HG03575 (cell line): ENCODE data around the gene ZC3HAV1L.
"Not testable (repeated sequence)": the region's sequence is repeated elsewhere in the genome, so short reads cannot be mapped to it uniquely, and the experiment has no call there.

Experiments
- ATAC-seq: cut with Tn5 transposase; IDR thresholded peaks from one replicate; pipeline ENCODE4 v1.9.1; 2021; ENCODE audit not compliant: unreplicated experiment, insufficient number of reproducible peaks, low FRiP score; ENCODE audit errors: extremely low read depth

The ZC3HAV1L gene

GRCh38 chr7:139035586-139036353 is at the start of gene ZC3HAV1L:
ZC3HAV1L (minus strand) TSS chr7:139036042; CDS start chr7:139036017, 25 bp downstream.
- no peak for ATAC-seq

GRCh38 chr7:139084709-139085108 is 48.9 kb upstream of the ZC3HAV1L start:
- ATAC-seq, result no peak

GRCh38 chr7:139081584-139081983 is 45.7 kb upstream of the ZC3HAV1L start:
- ATAC-seq, result no peak

- no peak for ATAC-seq
These were observed 45.1 kb upstream of the ZC3HAV1L start for GRCh38 chr7:139080905-139081304.

- no peak for ATAC-seq
These were observed 44.0 kb upstream of the ZC3HAV1L start for GRCh38 chr7:139079861-139080260.

- ATAC-seq, result no peak
These were observed 43.1 kb upstream of the ZC3HAV1L start for GRCh38 chr7:139078911-139079310.

- ATAC-seq, result no peak
These were observed 42.6 kb upstream of the ZC3HAV1L start for GRCh38 chr7:139078399-139078798.

GRCh38 chr7:139077706-139078105 is 41.9 kb upstream of the ZC3HAV1L start:
- not testable (repeated sequence) for ATAC-seq

- no peak for ATAC-seq
These were observed 40.2 kb upstream of the ZC3HAV1L start for GRCh38 chr7:139075871-139076686.

GRCh38 chr7:139075031-139075652 is 39.3 kb upstream of the ZC3HAV1L start:
- no peak for ATAC-seq

GRCh38 chr7:139072796-139073195 is 37.0 kb upstream of the ZC3HAV1L start:
- no peak for ATAC-seq

GRCh38 chr7:139071680-139072079 is 35.8 kb upstream of the ZC3HAV1L start:
- no peak for ATAC-seq

GRCh38 chr7:139068544-139069399 is 32.9 kb upstream of the ZC3HAV1L start:
- no peak for ATAC-seq

GRCh38 chr7:139066315-139066714 is 30.5 kb upstream of the ZC3HAV1L start:
- no peak for ATAC-seq

GRCh38 chr7:139065323-139065722 is 29.5 kb upstream of the ZC3HAV1L start:
- no peak for ATAC-seq

- ATAC-seq, result no peak
These were observed 25.6 kb upstream of the ZC3HAV1L start for GRCh38 chr7:139061416-139061815.

GRCh38 chr7:139060695-139061237 is 24.9 kb upstream of the ZC3HAV1L start:
- ATAC-seq, result no peak

GRCh38 chr7:139059905-139060304 is 24.1 kb upstream of the ZC3HAV1L start:
- no peak for ATAC-seq

- ATAC-seq, result no peak
These were observed 23.1 kb upstream of the ZC3HAV1L start for GRCh38 chr7:139058943-139059342.
